Measurements from ENCODE around the gene GNAI2.

GNAI2 gene

GRCh38 chr3:50250514-50250913 is 14.5 kb downstream of the GNAI2 start:
- peaks cover 0 to 82% (median 69%) of the 10 kb centered on the region in 4 donors for H3K4me1 ChIP-seq
- no peak for DNase-seq
- no peak for TF ChIP-seq CTCF (IDR thresholded peaks at IDR 0.05)
- no peaks in the 10 kb centered on the region for H3K9me3 ChIP-seq
- intact Hi-C loops (cut with DNase I; ENCODE audit: low total_unique reads) = no loop called here
- peaks cover 18 to 39% (median 35%) of the 10 kb centered on the region in 3 donors for H3K36me3 ChIP-seq
- no peak overlapping the region for H3K4me3 ChIP-seq
- H3K27ac ChIP-seq = peak overlapping the region; percentile 8 to 9
- no peaks in the 10 kb centered on the region for H3K27me3 ChIP-seq

- DNase-seq = no peak
- intact Hi-C loops (cut with DNase I; ENCODE audit: low total_unique reads) = no loop called here
- Histone ChIP-seq H3K4me3 (no peak overlapping the region), H3K4me1 (peaks cover 0 to 75% (median 63%) of the 10 kb centered on the region in 4 donors), H3K9me3 (no peaks in the 10 kb centered on the region), H3K27ac (peak overlapping the region in 1 of 2 donors; percentile 9), H3K36me3 (peaks cover 21 to 45% (median 40%) of the 10 kb centered on the region in 3 donors), H3K27me3 (no peaks in the 10 kb centered on the region)
- no peak for TF ChIP-seq CTCF (IDR thresholded peaks at IDR 0.05)
Measured at GRCh38 chr3:50251220-50251619, 15.2 kb downstream of the GNAI2 start.

GRCh38 chr3:50254577-50255250 is 18.7 kb downstream of the GNAI2 start:
- Histone ChIP-seq H3K4me1 (peaks cover 0 to 46% (median 33%) of the 10 kb centered on the region in 4 donors), H3K9me3 (no peaks in the 10 kb centered on the region), H3K4me3 (no peak overlapping the region), H3K27me3 (no peaks in the 10 kb centered on the region), H3K36me3 (peaks cover 42 to 70% (median 66%) of the 10 kb centered on the region in 3 donors), H3K27ac (peak overlapping the region; percentile 52 to 60)
- intact Hi-C loops (cut with DNase I; ENCODE audit: low total_unique reads) = no loop called here
- DNase-seq = peak; percentile 81 to 83
- TF ChIP-seq CTCF (IDR thresholded peaks at IDR 0.05) = no peak

GRCh38 chr3:50255251-50255615 is 19.2 kb downstream of the GNAI2 start:
- peaks cover 0 to 46% (median 31%) of the 10 kb centered on the region in 4 donors for H3K4me1 ChIP-seq
- no peak overlapping the region for H3K4me3 ChIP-seq
- no peak for TF ChIP-seq CTCF (IDR thresholded peaks at IDR 0.05)
- peaks cover 42 to 70% (median 66%) of the 10 kb centered on the region in 3 donors for H3K36me3 ChIP-seq
- H3K27ac ChIP-seq = peak overlapping the region; percentile 52 to 60
- intact Hi-C loops (cut with DNase I; ENCODE audit: low total_unique reads) = no loop called here
- no peaks in the 10 kb centered on the region for H3K27me3 ChIP-seq
- no peaks in the 10 kb centered on the region for H3K9me3 ChIP-seq
- no peak for DNase-seq

- Histone ChIP-seq H3K36me3 (peaks cover 40 to 63% (median 62%) of the 10 kb centered on the region in 3 donors), H3K27me3 (no peaks in the 10 kb centered on the region), H3K9me3 (no peaks in the 10 kb centered on the region), H3K27ac (peak overlapping the region in 1 of 2 donors; percentile 97), H3K4me3 (no peak overlapping the region), H3K4me1 (peaks cover 0 to 44% (median 31%) of the 10 kb centered on the region in 4 donors)
- no peak for DNase-seq
- peak; percentile 20 to 32 for TF ChIP-seq CTCF (IDR thresholded peaks at IDR 0.05)
- intact Hi-C loops (cut with DNase I; ENCODE audit: low total_unique reads) = no loop called here
Measured at GRCh38 chr3:50256978-50257890, 21.2 kb downstream of the GNAI2 start.
